ENCODE data around the gene RSF1.

Gene RSF1

GRCh38 chr11:77736473-77736872 is 84.0 kb downstream of the RSF1 start:
- no peak for DNase-seq

- no peak for DNase-seq
Measured at GRCh38 chr11:77734890-77735289, 85.6 kb downstream of the RSF1 start.

- DNase-seq: no peak
Measured at GRCh38 chr11:77732143-77732542, 88.4 kb downstream of the RSF1 start.

GRCh38 chr11:77730789-77731188 is 89.7 kb downstream of the RSF1 start:
- no peak for DNase-seq

- DNase-seq: no peak
Measured at GRCh38 chr11:77729063-77729462, 91.5 kb downstream of the RSF1 start.

- DNase-seq: no peak
Measured at GRCh38 chr11:77728203-77728786, 92.2 kb downstream of the RSF1 start.

- no peak for DNase-seq
Measured at GRCh38 chr11:77726524-77726923, 94.0 kb downstream of the RSF1 start.

- DNase-seq: no peak
Measured at GRCh38 chr11:77725433-77725832, 95.1 kb downstream of the RSF1 start.

GRCh38 chr11:77724636-77725035 is 95.9 kb downstream of the RSF1 start:
- DNase-seq: no peak

GRCh38 chr11:77723024-77723423 is 97.5 kb downstream of the RSF1 start:
- DNase-seq: no peak

GRCh38 chr11:77710358-77710757 is 110.2 kb downstream of the RSF1 start:
- no peak for DNase-seq

- DNase-seq: no peak
Measured at GRCh38 chr11:77705876-77706579, 114.5 kb downstream of the RSF1 start.

- DNase-seq: no peak
Measured at GRCh38 chr11:77705195-77705875, 115.2 kb downstream of the RSF1 start.

- no peak for DNase-seq
Measured at GRCh38 chr11:77704029-77704428, 116.5 kb downstream of the RSF1 start.

- no peak for DNase-seq
Measured at GRCh38 chr11:77699425-77699824, 121.1 kb downstream of the RSF1 start.

GRCh38 chr11:77698896-77699295 is 121.6 kb downstream of the RSF1 start:
- DNase-seq: no peak

GRCh38 chr11:77697865-77698264 is 122.7 kb downstream of the RSF1 start:
- DNase-seq: no peak

GRCh38 chr11:77695417-77695816 is 125.1 kb downstream of the RSF1 start:
- DNase-seq: no peak

GRCh38 chr11:77690649-77691048 is 129.9 kb downstream of the RSF1 start:
- no peak for DNase-seq

- DNase-seq: no peak
Measured at GRCh38 chr11:77687088-77687487, 133.4 kb downstream of the RSF1 start.

- no peak for DNase-seq
Measured at GRCh38 chr11:77677138-77677537, 143.4 kb downstream of the RSF1 start.

- no peak for DNase-seq
Measured at GRCh38 chr11:77672264-77672663, 148.3 kb downstream of the RSF1 start.

- no peak for DNase-seq
Measured at GRCh38 chr11:77669848-77670511, 150.5 kb downstream of the RSF1 start.

GRCh38 chr11:77668760-77669159 is 151.8 kb downstream of the RSF1 start:
- DNase-seq: no peak
